Measurements from ENCODE around the gene SWT1.

Gene SWT1

GRCh38 chr1:185322636-185323035 lies 165.7 kb downstream of the SWT1 start:
- DNase-seq (ENCODE audit: low read depth): no peak

GRCh38 chr1:185324118-185324517 lies 167.2 kb downstream of the SWT1 start:
- DNase-seq (ENCODE audit: low read depth): no peak

- DNase-seq (ENCODE audit: low read depth): no peak
These were observed 168.4 kb downstream of the SWT1 start for GRCh38 chr1:185325413-185325812.

- no peak for DNase-seq (ENCODE audit: low read depth)
These were observed 171.3 kb downstream of the SWT1 start for GRCh38 chr1:185328255-185328654.

- DNase-seq (ENCODE audit: low read depth): no peak
These were observed 177.2 kb downstream of the SWT1 start for GRCh38 chr1:185334182-185334581.

GRCh38 chr1:185337246-185337645 lies 180.3 kb downstream of the SWT1 start:
- DNase-seq (ENCODE audit: low read depth): no peak

GRCh38 chr1:185338719-185339622 lies 182.0 kb downstream of the SWT1 start:
- DNase-seq (ENCODE audit: low read depth): no peak

GRCh38 chr1:185341196-185341781 lies 184.3 kb downstream of the SWT1 start:
- no peak for DNase-seq (ENCODE audit: low read depth)
